ENCODE results near the gene PAX7.

Gene PAX7

GRCh38 chr1:18768086-18768485, 137.4 kb downstream of the PAX7 start:
- no peak for DNase-seq

GRCh38 chr1:18769140-18769539, 138.5 kb downstream of the PAX7 start:
- no peak for DNase-seq

- DNase-seq = no peak
Observed at GRCh38 chr1:18770799-18771198, 140.2 kb downstream of the PAX7 start.

GRCh38 chr1:18773753-18774152, 143.1 kb downstream of the PAX7 start:
- DNase-seq = no peak

- DNase-seq = no peak
Observed at GRCh38 chr1:18775341-18775740, 144.7 kb downstream of the PAX7 start.

GRCh38 chr1:18776777-18777176, 146.1 kb downstream of the PAX7 start:
- no peak for DNase-seq

GRCh38 chr1:18778437-18778836, 147.8 kb downstream of the PAX7 start:
- no peak for DNase-seq

- DNase-seq = no peak
Observed at GRCh38 chr1:18781031-18781430, 150.4 kb downstream of the PAX7 start.

- DNase-seq = no peak
Observed at GRCh38 chr1:18783705-18784481, 153.2 kb downstream of the PAX7 start.

- DNase-seq = no peak
Observed at GRCh38 chr1:18784482-18784831, 153.8 kb downstream of the PAX7 start.

- DNase-seq = no peak
Observed at GRCh38 chr1:18786149-18786548, 155.5 kb downstream of the PAX7 start.

GRCh38 chr1:18787825-18788385, 157.3 kb downstream of the PAX7 start:
- no peak for DNase-seq

GRCh38 chr1:18789246-18789645, 158.6 kb downstream of the PAX7 start:
- DNase-seq = no peak

- DNase-seq = no peak
Observed at GRCh38 chr1:18792747-18793146, 162.1 kb downstream of the PAX7 start.

- no peak for DNase-seq
Observed at GRCh38 chr1:18793164-18793563, 162.5 kb downstream of the PAX7 start.

GRCh38 chr1:18794051-18794450, 163.4 kb downstream of the PAX7 start:
- DNase-seq = no peak

- DNase-seq = no peak
Observed at GRCh38 chr1:18794561-18794960, 163.9 kb downstream of the PAX7 start.

GRCh38 chr1:18795002-18795689, 164.5 kb downstream of the PAX7 start:
- DNase-seq = no peak

GRCh38 chr1:18796950-18797349, 166.3 kb downstream of the PAX7 start:
- no peak for DNase-seq
